C4-2B (cell line): Measurements from ENCODE around the gene MOB3B.
"Not testable (repeated sequence)": the region's sequence is repeated elsewhere in the genome, so short reads cannot be mapped to it uniquely, and the experiment has no call there.

Experiments
- H3K27ac ChIP-seq: fragments of 450-650 bp; 2 replicates; pipeline ENCODE4 v1.5.1; 2017
- CTCF ChIP-seq: fragments of 450-650 bp; conservative IDR thresholded peaks from 2 replicates; pipeline ENCODE4 v1.5.1; 2017; ENCODE audit warnings: mild to moderate bottlenecking
- ZFX ChIP-seq: fragments of 450-650 bp; IDR thresholded peaks from 2 replicates; pipeline ENCODE4 v1.6.1; 2017

Gene MOB3B

DNA sequence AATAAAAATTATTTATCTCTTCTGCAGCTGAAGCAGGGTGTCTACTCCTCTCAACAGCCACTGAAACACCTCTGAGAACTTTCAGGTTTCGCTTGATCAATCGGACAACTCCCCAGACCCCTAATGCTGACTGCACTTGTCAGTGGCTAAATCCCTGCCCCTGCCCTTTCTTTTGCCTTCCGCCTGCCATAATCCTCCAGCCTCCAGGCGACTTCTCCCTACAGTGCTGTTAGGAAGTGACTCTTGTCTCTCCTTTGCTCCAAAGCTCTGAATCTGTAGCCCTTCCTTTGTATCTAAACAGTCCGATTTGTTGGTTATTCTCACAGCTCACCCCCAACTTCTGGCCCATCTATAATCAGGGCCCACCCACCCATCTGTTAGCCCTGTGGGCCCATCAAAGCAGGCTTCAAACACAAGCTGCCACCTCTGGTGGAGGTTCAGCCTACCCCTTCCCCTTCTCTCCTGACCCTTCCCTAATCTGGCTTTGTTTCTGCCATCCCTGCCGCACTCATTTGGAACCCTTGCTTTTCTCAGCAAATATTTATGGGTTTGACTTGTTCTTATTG is 59.2 kb downstream of the MOB3B start:
- TF ChIP-seq CTCF (no peak), ZFX (no peak)
- no peak overlapping the region for H3K27ac ChIP-seq

GRCh38 chr9:27469550-27469949 is 60.1 kb downstream of the MOB3B start:
- H3K27ac ChIP-seq: no peak overlapping the region
- TF ChIP-seq CTCF (no peak), ZFX (no peak)

- TF ChIP-seq ZFX (no peak), CTCF (no peak)
- no peak overlapping the region for H3K27ac ChIP-seq
These were observed 61.0 kb downstream of the MOB3B start for GRCh38 chr9:27468462-27469110.

- no peak for TF ChIP-seq ZFX
- no peak for TF ChIP-seq CTCF
- H3K27ac ChIP-seq: no peak overlapping the region
These were observed 61.6 kb downstream of the MOB3B start for GRCh38 chr9:27468000-27468399.

GRCh38 chr9:27467486-27467885 is 62.1 kb downstream of the MOB3B start:
- TF ChIP-seq CTCF: no peak
- no peak for TF ChIP-seq ZFX
- H3K27ac ChIP-seq: no peak overlapping the region

- not testable (repeated sequence) for H3K27ac ChIP-seq
These were observed 63.1 kb downstream of the MOB3B start for GRCh38 chr9:27466516-27466915.

DNA sequence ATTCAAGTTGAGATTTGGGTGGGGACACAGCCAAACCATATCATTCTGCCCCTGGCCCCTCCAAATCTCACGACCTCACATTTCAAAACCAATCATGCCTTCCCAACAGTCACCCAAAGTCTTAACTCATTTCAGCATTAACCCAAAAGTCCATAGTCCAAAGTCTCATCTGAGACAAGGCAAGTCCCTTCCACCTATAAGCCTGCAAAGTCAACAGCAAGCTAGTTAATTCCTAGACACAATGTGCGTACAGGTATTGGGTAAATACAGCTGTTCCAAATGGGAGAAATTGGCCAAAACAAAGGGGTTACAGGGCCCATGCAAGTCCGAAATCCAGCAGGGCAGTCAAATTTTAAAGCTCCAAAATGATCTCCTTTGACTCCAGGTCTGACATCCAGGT is 64.7 kb downstream of the MOB3B start:
- H3K27ac ChIP-seq: not testable (repeated sequence)

GRCh38 chr9:27462846-27463245 is 66.8 kb downstream of the MOB3B start:
- no peak overlapping the region for H3K27ac ChIP-seq
- TF ChIP-seq ZFX (no peak), CTCF (no peak)
